Stimulated activated CD4-positive, alpha-beta T cell treated with anti-CD3 and anti-CD28 coated beads, Interleukin-4, amount 100 ng/mL, for 48 hours (primary cell): ENCODE measurements around the gene MKRN2OS.

ENCODE experiments used
- DNase-seq, 2 donors: peaks; one replicate each; pipeline ENCODE4 v3.0.0-alpha.2; 2020; ENCODE audit warnings: low read depth in 2 of 2

The MKRN2OS gene

DNA sequence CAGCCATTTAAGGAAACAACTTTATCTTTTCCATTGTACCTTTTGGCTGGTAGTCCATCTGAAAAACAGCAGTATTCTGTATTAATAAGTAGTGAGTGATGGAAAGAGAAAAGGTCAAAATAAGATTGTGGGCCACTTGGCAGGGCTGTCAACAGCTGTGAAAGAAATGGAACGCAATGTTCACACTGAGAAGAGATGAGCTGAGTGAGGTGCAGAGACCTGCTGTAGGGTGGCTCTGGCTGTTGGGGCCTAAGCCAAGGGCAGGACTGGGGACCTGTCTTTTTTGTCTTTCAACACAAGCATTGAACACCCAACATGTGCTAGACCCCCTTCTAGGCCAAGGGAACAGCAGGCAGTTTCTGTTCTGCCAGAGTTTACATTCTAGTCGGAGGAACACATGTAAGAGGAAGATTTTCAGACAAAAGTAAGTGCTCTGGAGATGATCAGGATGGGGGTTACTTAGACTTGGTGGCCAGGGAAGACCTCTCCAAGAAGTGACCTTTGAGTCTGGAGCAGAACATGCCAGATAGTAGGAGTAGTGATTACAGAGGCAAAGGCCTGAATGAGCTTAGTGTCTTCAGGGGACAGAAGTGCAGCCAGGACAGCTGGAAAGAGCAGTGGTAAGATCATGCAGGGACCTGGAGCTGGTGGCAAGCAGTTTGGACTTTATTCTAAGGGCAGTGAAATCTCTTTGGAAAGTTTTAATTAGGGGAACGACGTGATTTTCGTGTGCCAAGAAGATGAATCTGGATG lies 31.4 kb downstream of the MKRN2OS start:
- no peak for DNase-seq

DNA sequence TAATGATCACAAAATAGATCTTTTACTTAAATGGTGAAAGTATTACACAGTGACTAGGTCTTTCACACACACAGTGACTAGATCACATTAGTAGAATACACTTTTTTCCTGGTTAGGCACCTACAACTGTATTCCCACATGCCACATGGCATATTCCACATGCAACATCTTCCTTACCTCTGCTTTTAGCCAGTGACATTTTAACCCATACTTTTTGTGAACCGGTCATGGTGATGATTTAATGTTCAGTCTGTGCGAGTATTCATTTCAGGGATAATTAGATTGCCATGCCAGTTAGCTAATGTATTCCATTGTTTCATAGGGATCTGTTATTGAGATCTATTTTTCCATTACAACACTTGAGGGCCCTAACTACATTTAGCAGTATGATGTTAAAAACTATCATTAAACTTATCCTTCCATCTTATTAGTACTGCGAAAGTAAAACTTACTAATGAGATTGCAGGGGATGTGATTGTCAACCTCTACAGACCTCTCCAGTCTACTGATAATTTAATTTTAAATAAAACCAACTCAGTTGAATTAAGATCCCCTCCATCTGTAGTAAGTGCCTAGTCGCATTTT lies 32.7 kb downstream of the MKRN2OS start:
- no peak for DNase-seq

DNA sequence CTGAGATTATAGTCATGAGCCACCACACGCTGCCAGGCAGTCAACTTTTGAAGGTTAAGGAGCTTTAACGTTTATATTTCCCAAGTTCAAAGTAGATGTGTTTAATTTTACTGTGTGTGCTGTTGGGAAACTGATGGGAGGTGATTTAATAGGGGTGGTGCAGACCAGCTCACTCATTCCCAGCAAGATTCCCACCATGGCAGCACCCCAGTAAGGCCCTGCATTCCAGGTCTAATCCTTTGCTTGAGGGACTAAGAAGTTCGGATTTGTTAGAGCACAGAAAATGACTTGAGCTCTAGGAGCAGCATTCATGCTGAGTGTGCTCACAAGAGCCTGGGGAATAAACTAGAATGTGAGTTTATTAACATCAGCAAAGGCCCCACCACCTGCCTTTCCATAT lies 35.8 kb downstream of the MKRN2OS start:
- no peak for DNase-seq

DNA sequence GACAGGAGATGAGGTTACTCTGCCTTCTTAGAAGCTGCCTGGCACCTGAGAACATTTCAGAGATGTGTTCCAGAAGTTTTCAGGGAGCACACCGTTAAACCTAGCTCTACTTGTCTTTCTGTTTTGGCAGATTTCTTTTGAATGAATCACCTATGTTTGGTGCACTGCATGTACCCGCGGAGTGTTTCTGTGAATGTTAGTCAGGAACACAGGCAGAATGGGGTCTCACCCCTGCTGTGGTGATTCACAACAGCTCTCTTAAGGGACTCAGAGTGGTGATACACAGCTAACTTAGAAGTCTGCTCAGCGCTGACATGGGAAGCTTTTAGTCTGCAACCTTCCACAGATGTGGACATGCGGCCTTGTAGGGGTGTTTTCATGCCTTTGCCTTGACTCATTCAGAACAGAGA lies 37.0 kb downstream of the MKRN2OS start:
- DNase-seq = no peak

DNA sequence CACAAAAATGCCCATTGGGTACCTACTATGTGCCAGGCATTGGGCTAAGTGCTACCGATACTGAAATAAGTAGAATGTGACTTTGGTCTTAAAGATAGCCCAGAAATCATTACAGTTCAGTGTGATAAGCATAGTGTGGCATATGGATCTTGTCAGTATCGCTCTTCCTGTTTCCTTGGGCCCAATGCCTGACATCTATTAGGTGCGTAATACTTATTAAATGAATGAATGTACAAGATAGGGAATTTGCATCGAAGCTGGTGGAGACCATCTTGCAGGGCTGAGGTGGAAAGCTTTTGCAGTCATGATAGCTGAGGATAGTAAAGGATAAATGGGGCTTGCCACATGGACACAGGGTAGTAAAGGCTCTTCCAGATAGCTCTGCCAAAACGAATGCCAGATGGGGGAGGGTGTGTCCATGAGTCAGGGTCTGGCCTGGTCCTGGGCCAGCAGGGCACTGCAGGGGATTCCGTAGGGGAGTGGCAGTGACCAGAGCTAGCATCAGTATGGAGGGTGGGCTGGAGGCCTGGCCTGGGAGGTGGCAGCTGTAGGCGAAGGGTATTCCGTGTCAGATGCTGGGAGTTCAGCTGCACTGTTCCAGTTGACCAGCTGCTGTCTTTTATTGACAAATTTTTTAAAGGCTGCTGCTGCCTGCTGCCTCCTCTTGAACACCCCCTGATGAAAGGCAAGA lies 37.6 kb downstream of the MKRN2OS start:
- no peak for DNase-seq

DNA sequence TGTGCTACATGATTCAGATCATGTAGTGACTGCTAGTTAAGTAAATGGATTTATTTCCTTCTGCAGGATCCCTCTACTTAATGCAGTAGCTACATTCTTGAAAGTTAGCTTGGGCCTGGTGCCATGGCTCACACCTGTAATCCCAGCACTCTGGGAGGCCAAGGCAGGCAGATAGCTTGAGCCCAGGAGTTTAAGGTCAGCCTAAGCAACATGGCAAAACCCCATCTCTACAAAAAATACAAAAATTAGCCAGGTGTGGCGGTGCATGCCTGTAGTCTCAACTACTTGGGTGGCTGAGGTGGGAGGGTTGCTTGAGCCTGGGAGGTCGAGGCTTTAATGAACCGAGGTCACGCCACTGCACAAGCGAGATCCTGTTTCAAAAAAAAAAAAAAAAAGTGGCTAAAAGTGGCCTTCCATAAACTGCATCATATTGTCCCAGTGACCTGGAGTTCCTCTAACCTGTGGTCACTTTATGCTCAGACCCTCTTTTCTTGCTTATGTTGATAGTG lies 39.0 kb downstream of the MKRN2OS start:
- DNase-seq = no peak

DNA sequence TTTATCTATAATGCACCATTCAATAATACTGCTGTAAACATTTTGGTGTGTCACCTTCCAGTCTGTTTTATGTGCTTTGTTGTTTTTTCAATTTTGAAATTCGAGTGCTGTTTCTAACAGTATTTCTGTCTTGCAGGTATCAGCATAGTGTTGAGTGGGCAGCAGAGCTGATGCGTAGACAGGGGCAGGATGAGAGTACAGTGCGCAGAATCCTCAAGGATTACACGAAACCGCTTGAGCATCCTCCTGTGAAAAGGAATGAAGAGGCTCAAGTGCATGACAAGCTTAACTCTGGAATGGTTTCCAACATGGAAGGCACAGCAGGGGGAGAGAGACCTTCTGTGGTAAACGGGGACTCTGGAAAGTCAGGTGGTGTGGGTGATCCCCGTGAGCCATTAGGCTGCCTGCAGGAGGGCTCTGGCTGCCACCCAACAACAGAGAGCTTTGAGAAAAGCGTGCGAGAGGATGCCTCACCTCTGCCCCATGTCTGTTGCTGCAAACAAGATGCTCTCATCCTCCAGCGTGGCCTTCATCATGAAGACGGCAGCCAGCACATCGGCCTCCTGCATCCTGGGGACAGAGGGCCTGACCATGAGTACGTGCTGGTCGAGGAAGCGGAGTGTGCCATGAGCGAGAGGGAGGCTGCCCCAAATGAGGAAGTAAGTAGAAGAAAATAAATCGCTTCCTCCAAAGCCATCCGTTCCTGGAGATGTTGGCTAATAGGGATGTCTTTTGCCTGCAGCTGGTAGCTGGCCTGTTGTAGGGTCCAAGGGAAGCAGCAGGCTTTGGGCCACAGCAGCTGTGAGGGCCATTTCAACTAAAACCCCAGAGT lies 42.0 kb downstream of the MKRN2OS start:
- no peak for DNase-seq

DNA sequence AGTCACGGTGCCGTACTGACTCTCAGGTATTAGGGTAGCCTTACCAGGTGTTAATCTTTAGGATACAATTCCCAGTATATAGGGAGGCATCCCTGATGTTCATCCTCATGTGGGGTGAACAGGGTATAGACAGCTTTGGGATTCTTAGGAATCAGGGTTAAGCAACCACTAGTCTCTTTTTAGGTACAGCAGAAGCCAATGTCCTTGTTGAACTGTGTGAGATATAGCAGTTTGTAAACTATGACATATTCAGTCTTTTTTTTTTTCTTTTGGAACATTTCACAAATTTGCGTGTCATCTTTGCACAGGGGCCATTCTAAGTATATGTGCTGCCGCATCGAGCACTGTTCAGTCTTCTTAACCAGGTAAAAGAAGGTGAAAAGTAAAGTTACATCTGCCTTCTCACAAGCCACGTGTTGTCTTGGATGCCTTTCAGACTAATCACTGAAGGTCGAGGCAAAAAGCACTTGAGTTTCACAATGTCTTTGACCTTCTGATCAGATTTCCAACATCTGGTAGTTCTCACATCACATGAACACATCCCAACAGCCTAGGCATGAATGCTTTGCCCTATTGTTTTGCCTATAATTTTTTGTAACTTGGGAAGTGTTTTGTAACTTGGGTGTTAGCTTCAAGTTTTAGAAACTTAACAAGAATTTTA lies 43.8 kb downstream of the MKRN2OS start:
- DNase-seq = no peak

DNA sequence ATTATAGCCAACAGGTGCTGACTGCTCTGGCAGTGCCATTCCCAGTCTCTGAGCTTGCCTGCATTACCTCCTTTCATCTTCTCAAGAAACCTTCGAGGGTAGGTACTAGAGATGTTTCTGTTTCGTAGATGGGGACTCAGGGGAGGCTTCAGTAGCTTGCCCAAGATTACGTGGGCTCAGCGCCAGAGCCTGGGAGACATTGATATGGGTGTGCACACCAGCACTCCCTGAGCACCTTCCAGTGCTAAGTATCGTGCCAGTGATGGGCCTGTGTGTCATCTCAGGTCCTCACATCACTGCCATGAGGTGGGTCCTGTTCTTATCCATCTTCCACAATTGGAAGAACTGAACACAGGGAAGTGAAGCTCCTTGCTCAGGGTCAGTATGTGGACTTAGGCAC lies 45.8 kb downstream of the MKRN2OS start:
- no peak for DNase-seq

DNA sequence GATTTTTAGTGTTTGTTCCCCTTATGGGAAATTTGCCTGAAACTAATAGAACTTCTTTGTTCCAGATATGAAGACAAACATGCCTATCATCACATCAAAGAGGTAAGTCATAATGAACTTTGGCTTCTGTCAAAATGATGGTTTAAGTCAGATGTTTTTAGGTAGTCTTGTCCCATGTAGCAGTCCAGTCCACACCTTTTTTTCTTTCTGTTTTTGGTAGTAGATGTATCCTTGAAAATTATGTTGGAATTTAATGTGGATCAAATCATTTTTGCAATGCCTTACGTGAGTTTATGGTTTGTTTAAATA lies 48.9 kb downstream of the MKRN2OS start:
- DNase-seq = no peak

DNA sequence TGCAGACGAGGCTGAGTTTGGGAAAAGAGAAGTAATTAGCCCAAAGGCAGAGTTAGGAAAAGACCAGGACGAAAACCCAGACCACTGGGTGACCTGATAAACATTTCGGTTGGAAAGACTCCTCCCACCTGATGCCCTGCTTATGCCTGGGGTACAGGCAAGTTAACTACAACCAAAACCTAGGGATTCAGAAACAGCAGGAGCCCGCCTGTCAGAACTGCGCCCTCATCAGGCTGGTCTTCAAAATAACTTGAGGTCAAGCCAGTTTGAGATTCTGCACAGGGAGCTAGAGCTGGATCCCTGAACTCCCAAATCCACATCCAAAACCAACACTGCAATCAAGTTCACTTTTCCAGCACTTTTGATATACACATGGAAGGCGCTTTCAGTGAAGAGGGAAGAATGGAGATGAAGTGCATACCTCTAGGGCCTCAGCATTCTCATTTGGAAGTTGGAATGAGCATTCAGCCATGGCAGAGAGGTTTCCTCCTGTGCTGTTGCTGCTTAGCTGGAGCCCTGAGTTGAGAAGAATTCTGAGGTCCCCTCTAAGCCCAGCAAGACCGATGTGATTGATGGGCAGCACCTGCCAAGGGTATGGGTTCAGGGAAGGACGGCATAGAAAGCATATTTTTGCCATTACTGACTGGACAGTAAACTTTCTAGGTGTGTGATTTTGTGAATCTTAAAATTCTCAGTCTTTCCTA lies 49.4 kb downstream of the MKRN2OS start:
- no peak for DNase-seq

DNA sequence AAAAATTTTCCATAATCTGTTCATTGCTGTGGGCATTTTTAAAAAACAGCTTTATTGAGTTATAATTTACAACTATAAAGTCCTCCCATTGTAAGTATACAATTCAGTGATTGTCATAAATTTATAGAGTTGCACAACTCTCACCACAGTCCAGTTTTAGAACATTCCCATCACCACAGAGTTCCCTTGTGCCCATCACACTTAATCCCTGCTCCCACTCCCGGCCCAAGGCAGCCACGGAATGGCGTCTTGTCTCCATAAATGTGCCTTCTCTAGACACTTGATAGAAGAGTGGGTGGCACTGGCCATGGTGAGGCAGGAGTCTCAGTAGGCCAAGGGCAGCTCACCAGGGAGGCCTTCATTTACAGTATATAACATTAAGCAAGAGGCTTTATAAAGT lies 54.8 kb downstream of the MKRN2OS start:
- no peak for DNase-seq

DNA sequence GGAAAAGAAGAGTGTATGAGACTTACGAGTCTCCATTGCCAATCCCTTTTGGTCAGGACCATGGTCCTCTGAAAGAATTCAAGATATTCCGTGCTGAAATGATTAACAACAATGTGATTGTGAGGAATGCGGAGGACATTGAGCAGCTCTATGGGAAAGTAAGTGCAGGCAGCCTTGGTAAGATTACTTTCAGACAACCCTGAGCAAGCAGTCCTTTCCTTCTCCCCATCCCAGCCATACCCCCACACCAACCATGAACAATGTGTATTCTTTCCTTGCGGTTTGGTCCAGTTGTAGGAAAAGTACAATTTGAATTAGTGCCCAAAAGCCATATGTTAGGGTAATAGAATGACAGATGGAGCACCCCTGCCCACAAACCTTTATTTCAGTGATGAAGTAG lies 55.5 kb downstream of the MKRN2OS start:
- no peak for DNase-seq
